Measurements from ENCODE around the gene PSMD5. TPM values are rescaled to one million over a fixed set of nuclear protein-coding genes. Genes with fewer than 3 reads are reported as not detected.

Gene PSMD5
- total RNA-seq, 1 donor from 2014 or later: 54.3 TPM

GRCh38 chr9:120791161-120791560 is 51.6 kb downstream of the PSMD5 start:
- DNase-seq (ENCODE audit: low spot score): no peak
- no peak for TF ChIP-seq CTCF (IDR thresholded peaks at IDR 0.05)
- H3K27me3 Mint-ChIP-seq (ENCODE audit: low read depth): no peaks in the 10 kb centered on the region
- no peak overlapping the region for H3K27ac Mint-ChIP-seq (ENCODE audit: unreplicated experiment)
- H3K9me3 Mint-ChIP-seq (ENCODE audit: low read depth): no peaks in the 10 kb centered on the region
- peaks cover 43% of the 10 kb centered on the region for H3K4me1 Mint-ChIP-seq (ENCODE audit: low read depth)
- H3K4me3 Mint-ChIP-seq (ENCODE audit: unreplicated experiment): no peak overlapping the region
- peaks cover 11% of the 10 kb centered on the region for H3K36me3 Mint-ChIP-seq (ENCODE audit: low read depth)

- Mint-ChIP-seq H3K27ac (ENCODE audit: unreplicated experiment) (no peak overlapping the region), H3K4me1 (ENCODE audit: low read depth) (peaks cover 50% of the 10 kb centered on the region), H3K9me3 (ENCODE audit: low read depth) (no peaks in the 10 kb centered on the region), H3K27me3 (ENCODE audit: low read depth) (no peaks in the 10 kb centered on the region), H3K4me3 (ENCODE audit: unreplicated experiment) (no peak overlapping the region), H3K36me3 (ENCODE audit: low read depth) (peaks cover 16% of the 10 kb centered on the region)
- DNase-seq (ENCODE audit: low spot score): no peak
- no peak for TF ChIP-seq CTCF (IDR thresholded peaks at IDR 0.05)
These were observed 54.8 kb downstream of the PSMD5 start for GRCh38 chr9:120787933-120788332.

GRCh38 chr9:120783602-120784047 is 59.1 kb downstream of the PSMD5 start:
- H3K4me1 Mint-ChIP-seq (ENCODE audit: low read depth): peaks cover 21% of the 10 kb centered on the region
- no peaks in the 10 kb centered on the region for H3K27me3 Mint-ChIP-seq (ENCODE audit: low read depth)
- DNase-seq (ENCODE audit: low spot score): no peak
- H3K36me3 Mint-ChIP-seq (ENCODE audit: low read depth): peaks cover 20% of the 10 kb centered on the region
- H3K4me3 Mint-ChIP-seq (ENCODE audit: unreplicated experiment): no peak overlapping the region
- H3K9me3 Mint-ChIP-seq (ENCODE audit: low read depth): no peaks in the 10 kb centered on the region
- no peak for TF ChIP-seq CTCF (IDR thresholded peaks at IDR 0.05)
- H3K27ac Mint-ChIP-seq (ENCODE audit: unreplicated experiment): no peak overlapping the region

- Mint-ChIP-seq H3K27me3 (ENCODE audit: low read depth) (no peaks in the 10 kb centered on the region), H3K9me3 (ENCODE audit: low read depth) (no peaks in the 10 kb centered on the region), H3K4me3 (ENCODE audit: unreplicated experiment) (no peak overlapping the region), H3K36me3 (ENCODE audit: low read depth) (peaks cover 25% of the 10 kb centered on the region), H3K4me1 (ENCODE audit: low read depth) (peaks cover 17% of the 10 kb centered on the region), H3K27ac (ENCODE audit: unreplicated experiment) (no peak overlapping the region)
- DNase-seq (ENCODE audit: low spot score): no peak
- no peak for TF ChIP-seq CTCF (IDR thresholded peaks at IDR 0.05)
These were observed 61.5 kb downstream of the PSMD5 start for GRCh38 chr9:120781236-120781635.

- no peak for TF ChIP-seq CTCF (IDR thresholded peaks at IDR 0.05)
- Mint-ChIP-seq H3K9me3 (ENCODE audit: low read depth) (no peaks in the 10 kb centered on the region), H3K27me3 (ENCODE audit: low read depth) (no peaks in the 10 kb centered on the region), H3K4me1 (ENCODE audit: low read depth) (peaks cover 12% of the 10 kb centered on the region), H3K36me3 (ENCODE audit: low read depth) (peaks cover 27% of the 10 kb centered on the region), H3K4me3 (ENCODE audit: unreplicated experiment) (no peak overlapping the region), H3K27ac (ENCODE audit: unreplicated experiment) (no peak overlapping the region)
- no peak for DNase-seq (ENCODE audit: low spot score)
These were observed 62.4 kb downstream of the PSMD5 start for GRCh38 chr9:120780367-120780766.

Data from chondrocyte (in vitro differentiated cells).